HepG2 (cell line): ENCODE measurements around the gene GAL3ST2. TPM values are rescaled to one million over a fixed set of nuclear protein-coding genes. Genes with fewer than 3 reads are reported as not detected.

Experiments
- ATAD3A ChIP-seq: sonication (generic); formaldehyde crosslinking; IDR thresholded peaks from 2 replicates; pipeline ENCODE4 v1.4.0; 2020; ENCODE audit warnings: missing genetic modification reagents
- ESRRA ChIP-seq: sonication (generic); formaldehyde crosslinking; IDR thresholded peaks from 2 replicates; pipeline ENCODE4 v1.5.1; 2020; ENCODE audit warnings: mild to moderate bottlenecking, low read depth, missing genetic modification reagents
- HNF4A ChIP-seq: sonication (generic); formaldehyde crosslinking; IDR thresholded peaks from 2 replicates; pipeline ENCODE4 v1.4.0; 2020; ENCODE audit warnings: missing genetic modification reagents
- MYC ChIP-seq: sonication (generic); formaldehyde crosslinking; IDR thresholded peaks from 2 replicates; pipeline ENCODE4 v1.9.0; 2021; ENCODE audit warnings: missing genetic modification reagents, borderline replicate concordance
- PATZ1 ChIP-seq: sonication (generic); formaldehyde crosslinking; IDR thresholded peaks from 2 replicates; pipeline ENCODE4 v1.4.0; 2020; ENCODE audit warnings: missing genetic modification reagents
- RERE ChIP-seq: IDR thresholded peaks from 2 replicates; pipeline ENCODE4 v1.6.1; 2016; ENCODE audit warnings: low read depth, missing genetic modification reagents, missing compliant biosample characterization
- SNAI1 ChIP-seq: sonication (generic); formaldehyde crosslinking; IDR thresholded peaks from 2 replicates; pipeline ENCODE4 v1.5.0; 2020; ENCODE audit warnings: mild to moderate bottlenecking, missing genetic modification reagents, borderline replicate concordance
- SRSF4 ChIP-seq: fragments of 200-400 bp; formaldehyde crosslinking; IDR thresholded peaks from one replicate; pipeline ENCODE4 v1.6.1; 2018; ENCODE audit warnings: mild to moderate bottlenecking, low read depth, low read length, moderate library complexity; ENCODE audit not compliant: poor library complexity, severe bottlenecking
- STAG1 ChIP-seq: sonication (generic); formaldehyde crosslinking; IDR thresholded peaks from 2 replicates; pipeline ENCODE4 v1.4.0; 2020; ENCODE audit warnings: missing genetic modification reagents
- TEAD3 ChIP-seq: optimal IDR thresholded peaks from 2 replicates; pipeline ENCODE3; 2016; ENCODE audit warnings: borderline replicate concordance
- THYN1 ChIP-seq: sonication (generic); formaldehyde crosslinking; IDR thresholded peaks from 2 replicates; pipeline ENCODE4 v1.8.1; 2023; ENCODE audit warnings: low read depth, mild to moderate bottlenecking, moderate library complexity, missing genetic modification reagents, borderline replicate concordance
- ZBTB26 ChIP-seq: IDR thresholded peaks from 2 replicates; pipeline ENCODE4 v1.6.1; 2016; ENCODE audit warnings: missing compliant biosample characterization, missing genetic modification reagents, borderline replicate concordance
- ZFX ChIP-seq: sonication (generic); formaldehyde crosslinking; IDR thresholded peaks from 2 replicates; pipeline ENCODE4 v1.4.0; 2020; ENCODE audit warnings: mild to moderate bottlenecking, low read depth, missing genetic modification reagents, moderate library complexity
- ZNF256 ChIP-seq: sonication (generic); formaldehyde crosslinking; conservative IDR thresholded peaks from 2 replicates; pipeline ENCODE4 v1.4.0; 2020; ENCODE audit warnings: missing genetic modification reagents
- ZNF550 ChIP-seq: sonication (generic); formaldehyde crosslinking; IDR thresholded peaks from 2 replicates; pipeline ENCODE4 v1.4.0; 2020; ENCODE audit warnings: mild to moderate bottlenecking, missing genetic modification reagents, borderline replicate concordance
- ZNF7 ChIP-seq: IDR thresholded peaks from 2 replicates; pipeline ENCODE4 v1.6.1; 2016; ENCODE audit warnings: missing biosample characterization, missing genetic modification reagents
- ZNF800 ChIP-seq: sonication (generic); formaldehyde crosslinking; IDR thresholded peaks from 2 replicates; pipeline ENCODE4 v1.4.0; 2020; ENCODE audit warnings: missing genetic modification reagents
- ZNF816 ChIP-seq: sonication (generic); formaldehyde crosslinking; IDR thresholded peaks from 2 replicates; pipeline ENCODE4 v1.8.0; 2022; ENCODE audit warnings: missing genetic modification reagents, mild to moderate bottlenecking, borderline replicate concordance
- polyA plus RNA-seq, 8 experiments: library from polyadenylated mRNA; depleted of rRNA in 3 of 8; stranded (reverse) in 7 of 8; unstranded in 1 of 8; fragments of >200 nt; fragmentation: Illumina TruSeq in 4 of 8; extraction: Trizol in 4 of 8; gene quantifications; 2 replicates each; pipeline versions ENCODE4 v1.2.1 to v1.2.3, GENCODE V29; 2011 to 2016; ENCODE audit warnings: low read depth in 4 of 8, missing spikeins in 1 of 8, mixed read lengths in 1 of 8; ENCODE audit not compliant: insufficient read depth in 1 of 8
- total RNA-seq, 5 experiments: library from RNA; depleted of rRNA; stranded (reverse); fragments of >200 nt; fragmentation: Illumina TruSeq; extraction: Trizol; gene quantifications; 2 replicates each; pipeline ENCODE4 v1.2.3, GENCODE V29; 2016; ENCODE audit warnings: low read depth in 1 of 5

GAL3ST2 gene
- total and polyA plus RNA-seq, 2 of the 13 experiments (the other 11 are each of a cell fraction or from before 2014, with no cell fraction given): 0.17 to 0.20 TPM

- TF ChIP-seq ZNF816 (no peak), TEAD3 (CRISPR knock-in tag) (peak; percentile 52), ZFX (CRISPR knock-in tag) (peak; percentile 64), ZBTB26 (CRISPR knock-in tag) (no peak), MYC (CRISPR knock-in tag) (0 out of 2 replicates have a peak, but pooled peaks have one; percentile 25), THYN1 (no peak), ESRRA (peak; percentile 26; the same call in 1 of the 2 replicates), ZNF256 (CRISPR knock-in tag) (no peak), PATZ1 (CRISPR knock-in tag) (peak; percentile 52), SNAI1 (CRISPR knock-in tag) (no peak), SRSF4 (no peak), ZNF550 (CRISPR knock-in tag) (no peak), ZNF800 (CRISPR knock-in tag) (0 out of 2 replicates have a peak, but pooled peaks have one; percentile 39), ZNF7 (CRISPR knock-in tag) (no peak), ATAD3A (CRISPR knock-in tag) (no peak), HNF4A (CRISPR knock-in tag) (no peak), RERE (CRISPR knock-in tag) (no peak), STAG1 (no peak)
Measured at GRCh38 chr2:241849616-241850543, 73.3 kb downstream of the GAL3ST2 start (continued).
